Panc1 (cell line): ENCODE measurements around the gene SPINK8. TPM values are rescaled to one million over a fixed set of nuclear protein-coding genes. Genes with fewer than 3 reads are reported as not detected.

Experiments used
- ATAC-seq: fragments of 200-7000 bp; cut with Tn5 transposase; 2 replicates; pipeline ENCODE4 v1.9.1; 2020; ENCODE audit warnings: mild to moderate bottlenecking, moderate library complexity
- BruUV-seq: library from RNA; stranded (reverse); fragments of 400-500 nt; replicated peaks from 2 replicates; lab custom pipeline; 2021; lab: Mats Ljungman, UMichigan
- CTCF ChIA-PET: fragments of 300-600 bp; sonication (Branson Sonifier 250); formaldehyde crosslinking; loops from one replicate; lab custom pipeline; 2022; ENCODE audit warnings: antibody characterized with exemption; lab: Charles Lee
- POLR2A ChIA-PET: fragments of 300-600 bp; sonication (Branson Sonifier 250); formaldehyde crosslinking; loops from one replicate; lab custom pipeline; 2022; ENCODE audit warnings: antibody characterized with exemption; lab: Charles Lee
- DNase-seq: peaks from one replicate; pipeline ENCODE4 v3.0.0-alpha.2; 2010; ENCODE audit warnings: low read depth, low spot score
- H3K27ac ChIP-seq: 2 replicates; pipeline ENCODE4 v1.5.1; 2011; ENCODE audit warnings: mild to moderate bottlenecking, low read length, inconsistent platforms
- H3K27me3 ChIP-seq: fragments of 200-500 bp; sonication (Bioruptor generic); 2 replicates; pipeline ENCODE4 v1.6.0; 2014; ENCODE audit warnings: low read length, inconsistent platforms; ENCODE audit not compliant: control insufficient read depth, insufficient read depth
- H3K36me3 ChIP-seq: fragments of 200-500 bp; sonication (Bioruptor generic); 2 replicates; pipeline ENCODE4 v1.5.1; 2014; ENCODE audit warnings: inconsistent platforms, mild to moderate bottlenecking, low read length, moderate library complexity; ENCODE audit not compliant: control insufficient read depth, insufficient read depth
- H3K4me1 ChIP-seq: 2 replicates; pipeline ENCODE4 v1.5.1; 2011; ENCODE audit warnings: inconsistent platforms, mild to moderate bottlenecking, low read length, moderate library complexity; ENCODE audit not compliant: control insufficient read depth, insufficient read depth
- H3K4me3 ChIP-seq, 2 experiments: 2 replicates each; pipeline ENCODE4 v1.5.1; 2011 to 2012; ENCODE audit warnings: low read depth in 2 of 2, low read length in 2 of 2, mild to moderate bottlenecking in 2 of 2, inconsistent platforms in 1 of 2, moderate library complexity in 1 of 2
- H3K9me3 ChIP-seq: fragments of 200-500 bp; sonication (Bioruptor generic); 2 replicates; pipeline ENCODE4 v1.5.1; 2014; ENCODE audit warnings: low read depth, mild to moderate bottlenecking, inconsistent platforms, low read length, moderate library complexity; ENCODE audit not compliant: control insufficient read depth, insufficient read depth
- POLR2AphosphoS5 ChIP-seq: IDR thresholded peaks from 2 replicates; pipeline ENCODE4 v1.6.1; 2012; ENCODE audit warnings: mild to moderate bottlenecking, low read depth, low read length, moderate library complexity
- SIN3A ChIP-seq: IDR thresholded peaks from 2 replicates; pipeline ENCODE4 v1.6.1; 2012; ENCODE audit warnings: low read depth, mild to moderate bottlenecking, low read length, moderate library complexity, borderline replicate concordance; ENCODE audit not compliant: insufficient read depth
- TCF7L2 ChIP-seq: IDR thresholded peaks from 2 replicates; pipeline ENCODE4 v1.6.1; 2011; ENCODE audit warnings: mild to moderate bottlenecking, low read depth, low read length, inconsistent platforms
- in situ Hi-C: cut with HindIII; loops from 2 replicates; pipeline ENCODE4 v1.10.0; 2016; ENCODE audit warnings: low sequenced_read_pairs, low pct_unique_long_range_greater_than_20kb
- intact Hi-C: fragments of 100-400 bp; cut with micrococcal nuclease; formaldehyde crosslinking; loops from one replicate; pipeline ENCODE4 v1.10.0; 2022; ENCODE audit not compliant: unreplicated experiment
- total RNA-seq: library from RNA; stranded (reverse); gene quantifications from one replicate; pipeline ENCODE4 v1.2.1, GENCODE V29; 2021; ENCODE audit not compliant: unreplicated experiment
- TF ChIP-seq, protein P1 (sequence below): fragments of 450-650 bp; IDR thresholded peaks from 2 replicates; pipeline ENCODE4 v1.5.1; 2017; ENCODE audit warnings: mild to moderate bottlenecking
- TF ChIP-seq, protein P2 (sequence below), 2 experiments: IDR thresholded peaks; 2 replicates each; pipeline ENCODE4 v1.6.1; 2011 to 2012; ENCODE audit warnings: low read depth in 2 of 2, control low read depth in 1 of 2, low read length in 1 of 2, mild to moderate bottlenecking in 1 of 2, moderate library complexity in 1 of 2; ENCODE audit not compliant: insufficient read depth in 1 of 2

Gene SPINK8
- total RNA-seq, 1 experiment from 2014 or later, result not detected

DNA sequence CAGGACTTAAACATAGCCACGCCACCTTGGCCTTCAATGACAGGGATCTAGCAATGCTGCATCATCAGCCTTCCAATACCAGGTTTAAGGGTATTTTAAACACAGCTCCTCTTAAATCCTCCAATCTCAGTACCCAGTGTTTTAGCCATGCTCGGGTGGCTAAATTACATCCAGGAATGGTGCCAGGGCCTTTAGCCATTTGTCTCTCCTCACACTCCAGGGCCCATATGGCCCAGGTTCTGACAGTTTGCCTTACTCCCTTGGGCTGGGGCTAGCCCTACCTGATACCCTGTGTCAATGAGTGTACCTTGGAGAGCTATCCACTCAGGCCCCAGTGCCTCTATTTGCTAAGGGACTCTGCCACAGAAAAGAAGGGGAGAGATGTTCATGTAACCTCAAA is 63.2 kb downstream of the SPINK8 start:
- no peak for DNase-seq
- Histone ChIP-seq H3K27ac (no peak overlapping the region), H3K4me3 (no peak overlapping the region), H3K4me1 (no peaks in the 10 kb centered on the region), H3K36me3 (no peaks in the 10 kb centered on the region; the same call in 1 of the 2 replicates), H3K9me3 (no peaks in the 10 kb centered on the region), H3K27me3 (no peaks in the 10 kb centered on the region)
- ChIA-PET CTCF (interaction anchor here (0.5 to 3.4 kb wide), 2 partner anchors 76 to 166 kb away, joined by 3 to 17 read pairs; no protein-coding TSS in a partner anchor), POLR2A (no interaction called here)
- intact Hi-C loops, result loop anchor here (5.0 kb wide), 1 partner anchor 167 kb away; no protein-coding TSS in a partner anchor
- ATAC-seq, result no peak
- in situ Hi-C loops, result no loop called here
- BruUV-seq, result no TSS peak
- TF ChIP-seq SIN3A (no peak), TCF7L2 (no peak), POLR2AphosphoS5 (no peak)
- TF ChIP-seq, protein P1, sequence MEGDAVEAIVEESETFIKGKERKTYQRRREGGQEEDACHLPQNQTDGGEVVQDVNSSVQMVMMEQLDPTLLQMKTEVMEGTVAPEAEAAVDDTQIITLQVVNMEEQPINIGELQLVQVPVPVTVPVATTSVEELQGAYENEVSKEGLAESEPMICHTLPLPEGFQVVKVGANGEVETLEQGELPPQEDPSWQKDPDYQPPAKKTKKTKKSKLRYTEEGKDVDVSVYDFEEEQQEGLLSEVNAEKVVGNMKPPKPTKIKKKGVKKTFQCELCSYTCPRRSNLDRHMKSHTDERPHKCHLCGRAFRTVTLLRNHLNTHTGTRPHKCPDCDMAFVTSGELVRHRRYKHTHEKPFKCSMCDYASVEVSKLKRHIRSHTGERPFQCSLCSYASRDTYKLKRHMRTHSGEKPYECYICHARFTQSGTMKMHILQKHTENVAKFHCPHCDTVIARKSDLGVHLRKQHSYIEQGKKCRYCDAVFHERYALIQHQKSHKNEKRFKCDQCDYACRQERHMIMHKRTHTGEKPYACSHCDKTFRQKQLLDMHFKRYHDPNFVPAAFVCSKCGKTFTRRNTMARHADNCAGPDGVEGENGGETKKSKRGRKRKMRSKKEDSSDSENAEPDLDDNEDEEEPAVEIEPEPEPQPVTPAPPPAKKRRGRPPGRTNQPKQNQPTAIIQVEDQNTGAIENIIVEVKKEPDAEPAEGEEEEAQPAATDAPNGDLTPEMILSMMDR, result no peak
- TF ChIP-seq, protein P2, sequence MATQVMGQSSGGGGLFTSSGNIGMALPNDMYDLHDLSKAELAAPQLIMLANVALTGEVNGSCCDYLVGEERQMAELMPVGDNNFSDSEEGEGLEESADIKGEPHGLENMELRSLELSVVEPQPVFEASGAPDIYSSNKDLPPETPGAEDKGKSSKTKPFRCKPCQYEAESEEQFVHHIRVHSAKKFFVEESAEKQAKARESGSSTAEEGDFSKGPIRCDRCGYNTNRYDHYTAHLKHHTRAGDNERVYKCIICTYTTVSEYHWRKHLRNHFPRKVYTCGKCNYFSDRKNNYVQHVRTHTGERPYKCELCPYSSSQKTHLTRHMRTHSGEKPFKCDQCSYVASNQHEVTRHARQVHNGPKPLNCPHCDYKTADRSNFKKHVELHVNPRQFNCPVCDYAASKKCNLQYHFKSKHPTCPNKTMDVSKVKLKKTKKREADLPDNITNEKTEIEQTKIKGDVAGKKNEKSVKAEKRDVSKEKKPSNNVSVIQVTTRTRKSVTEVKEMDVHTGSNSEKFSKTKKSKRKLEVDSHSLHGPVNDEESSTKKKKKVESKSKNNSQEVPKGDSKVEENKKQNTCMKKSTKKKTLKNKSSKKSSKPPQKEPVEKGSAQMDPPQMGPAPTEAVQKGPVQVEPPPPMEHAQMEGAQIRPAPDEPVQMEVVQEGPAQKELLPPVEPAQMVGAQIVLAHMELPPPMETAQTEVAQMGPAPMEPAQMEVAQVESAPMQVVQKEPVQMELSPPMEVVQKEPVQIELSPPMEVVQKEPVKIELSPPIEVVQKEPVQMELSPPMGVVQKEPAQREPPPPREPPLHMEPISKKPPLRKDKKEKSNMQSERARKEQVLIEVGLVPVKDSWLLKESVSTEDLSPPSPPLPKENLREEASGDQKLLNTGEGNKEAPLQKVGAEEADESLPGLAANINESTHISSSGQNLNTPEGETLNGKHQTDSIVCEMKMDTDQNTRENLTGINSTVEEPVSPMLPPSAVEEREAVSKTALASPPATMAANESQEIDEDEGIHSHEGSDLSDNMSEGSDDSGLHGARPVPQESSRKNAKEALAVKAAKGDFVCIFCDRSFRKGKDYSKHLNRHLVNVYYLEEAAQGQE (IDR thresholded peaks at IDR 0.05; ENCODE audit: insufficient read depth in 1 of 2, low read depth in 2 of 2, low read length in 1 of 2), result no peak

DNA sequence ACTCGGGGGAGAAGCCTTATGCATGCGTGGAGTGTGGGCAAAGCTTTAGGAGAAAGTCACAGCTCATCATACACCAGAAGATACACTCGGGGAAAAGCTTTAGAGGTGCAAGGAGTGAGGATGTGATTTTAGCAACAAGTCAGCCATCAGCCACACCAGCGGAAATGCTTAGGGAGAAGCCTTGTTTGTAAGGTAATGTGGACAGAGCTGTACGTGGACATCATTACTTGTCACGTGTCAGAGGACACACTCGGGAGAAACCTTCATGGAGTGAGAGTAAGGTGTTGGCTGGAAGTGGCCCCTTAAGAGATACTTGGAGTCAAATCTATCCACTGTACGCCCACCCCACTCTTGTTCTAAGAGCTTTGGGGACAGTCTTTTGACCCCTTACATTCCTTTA is 63.9 kb downstream of the SPINK8 start:
- POLR2A ChIA-PET, result no interaction called here
- H3K4me1 ChIP-seq, result no peaks in the 10 kb centered on the region
- H3K27ac ChIP-seq, result no peak overlapping the region
- H3K27me3 ChIP-seq, result no peaks in the 10 kb centered on the region
- no peak for DNase-seq
- no peaks in the 10 kb centered on the region; the same call in 1 of the 2 replicates for H3K36me3 ChIP-seq
- no peak for ATAC-seq
- no peaks in the 10 kb centered on the region for H3K9me3 ChIP-seq
- CTCF ChIA-PET, result interaction anchor here (0.5 to 3.4 kb wide), 3 partner anchors 75 to 167 kb away, joined by 3 to 17 read pairs (median 3); no protein-coding TSS in a partner anchor
- no TSS peak for BruUV-seq
- no peak overlapping the region for H3K4me3 ChIP-seq
- in situ Hi-C loops (no loop called here), intact Hi-C loops (no loop called here)
- TF ChIP-seq POLR2AphosphoS5 (no peak), SIN3A (no peak), TCF7L2 (no peak)
- TF ChIP-seq, protein P1, result no peak
- TF ChIP-seq, protein P2 (IDR thresholded peaks at IDR 0.05; ENCODE audit: insufficient read depth in 1 of 2, low read depth in 2 of 2, low read length in 1 of 2), result no peak
